K562 (cell line): ENCODE data around the gene RUVBL1. TPM values are rescaled to one million over a fixed set of nuclear protein-coding genes. Genes with fewer than 3 reads are reported as not detected.

Experiments used
- CREB5 ChIP-seq: fragments of 250-450 bp; sonication (Bioruptor Pico); IDR thresholded peaks from 2 replicates; pipeline ENCODE4 v1.5.0; 2020; ENCODE audit warnings: mild to moderate bottlenecking
- FOXK1 ChIP-seq: sonication (generic); formaldehyde crosslinking; IDR thresholded peaks from 2 replicates; pipeline ENCODE4 v1.8.0; 2022; ENCODE audit warnings: missing genetic modification reagents, mild to moderate bottlenecking, borderline replicate concordance
- FOXM1 ChIP-seq, 2 experiments: fragments of 450-650 bp in 1 of 2; sonication (generic) in 1 of 2; formaldehyde crosslinking in 1 of 2; IDR thresholded peaks; 2 replicates each; pipeline versions ENCODE4 v1.6.1 to v1.9.0; 2017 to 2022; ENCODE audit warnings: low read depth in 2 of 2, mild to moderate bottlenecking in 2 of 2, missing genetic modification reagents in 1 of 2, moderate library complexity in 1 of 2
- PHF20 ChIP-seq: fragments of 450-650 bp; IDR thresholded peaks from 2 replicates; pipeline ENCODE4 v1.6.1; 2018; ENCODE audit not compliant: partially characterized antibody
- TCFL5 ChIP-seq: fragments of 250-450 bp; sonication (Bioruptor Pico); conservative IDR thresholded peaks from 2 replicates; pipeline ENCODE4 v1.6.1; 2021; ENCODE audit warnings: mild to moderate bottlenecking, moderate library complexity, matching md5 sums
- ZBTB40 ChIP-seq, 2 experiments: fragments of 450-650 bp in 1 of 2; sonication (generic) in 1 of 2; formaldehyde crosslinking in 1 of 2; IDR thresholded peaks; 2 replicates each; pipeline versions ENCODE4 v1.7.1 to v1.9.0; 2016 to 2022; ENCODE audit warnings: inconsistent platforms in 1 of 2, mild to moderate bottlenecking in 1 of 2, missing genetic modification reagents in 1 of 2
- ZFP30 ChIP-seq: fragments of 250-450 bp; sonication (Bioruptor Pico); IDR thresholded peaks from 2 replicates; pipeline ENCODE4 v1.8.0; 2022; ENCODE audit warnings: moderate library complexity, mild to moderate bottlenecking, inconsistent platforms, borderline replicate concordance
- ZKSCAN1 ChIP-seq: fragments of 150-350 bp; IDR thresholded peaks from 2 replicates; pipeline ENCODE4 v1.6.1; 2016; ENCODE audit warnings: low read depth, low read length
- ZNF280B ChIP-seq: fragments of 250-450 bp; sonication (Bioruptor Pico); IDR thresholded peaks from 2 replicates; pipeline ENCODE4 v1.5.1; 2021; ENCODE audit warnings: mild to moderate bottlenecking
- ZNF384 ChIP-seq: IDR thresholded peaks from 2 replicates; pipeline ENCODE4 v1.6.1; 2012; ENCODE audit warnings: low read depth, low read length, improper control_type of control experiment
- ZNF655 ChIP-seq: fragments of 250-450 bp; sonication (Bioruptor Pico); IDR thresholded peaks from 2 replicates; pipeline ENCODE4 v1.5.0; 2021
- ZSCAN29 ChIP-seq: fragments of 450-650 bp; IDR thresholded peaks from 2 replicates; pipeline ENCODE4 v1.6.1; 2017
- polyA plus RNA-seq, 8 experiments: library from polyadenylated mRNA; depleted of rRNA in 4 of 8; stranded (reverse) in 5 of 8; unstranded in 3 of 8; fragments of >200 nt; fragmentation: Nextera tagmentation in 2 of 8; fragmentation: Illumina TruSeq in 1 of 8; extraction: Ambion mirVana in 2 of 8; extraction: Trizol in 1 of 8; gene quantifications; 2 replicates each; pipeline versions ENCODE4 v1.2.1 to v1.2.3, GENCODE V29; 2011 to 2014; ENCODE audit warnings: inconsistent platforms in 1 of 8, missing spikeins in 1 of 8
- total RNA-seq, 7 experiments: library from RNA; depleted of rRNA in 6 of 7; stranded (reverse); fragments of >200 nt in 6 of 7; fragmentation: Illumina TruSeq in 2 of 7; extraction: Trizol in 2 of 7; gene quantifications; 2 replicates each; pipeline versions ENCODE4 v1.2.1 to v1.2.3, GENCODE V29; 2011 to 2021; ENCODE audit warnings: low replicate concordance in 1 of 7

RUVBL1 gene
- total and polyA plus RNA-seq, 9 of the 15 experiments (the other 6 are each of a cell fraction or from before 2014, with no cell fraction given): 20.7 to 147 (median 113) TPM

- TF ChIP-seq CREB5 (CRISPR knock-in tag) (no peak), ZFP30 (CRISPR knock-in tag) (no peak), ZNF655 (CRISPR knock-in tag) (no peak), ZNF384 (no peak), ZNF280B (CRISPR knock-in tag) (no peak), ZBTB40 (IDR thresholded peaks at IDR 0.05) (peak; percentile 99), ZBTB40 (CRISPR knock-in tag; IDR thresholded peaks at IDR 0.05) (no peak), TCFL5 (CRISPR knock-in tag) (0 out of 2 replicates have a peak, but pooled peaks have one; percentile 20), ZSCAN29 (no peak), FOXK1 (no peak), PHF20 (peak; percentile 99), ZKSCAN1 (peak; percentile 82), FOXM1 (IDR thresholded peaks at IDR 0.05; ENCODE audit: low read depth) (0 out of 2 replicates have a peak, but pooled peaks have one; percentile 18), FOXM1 (CRISPR knock-in tag; IDR thresholded peaks at IDR 0.05; ENCODE audit: low read depth) (no peak)
These were observed at the start of gene RUVBL1 (continued) for GRCh38 chr3:128123538-128124368.
